Measurements from ENCODE around the gene NSG1. TPM values are rescaled to one million over a fixed set of nuclear protein-coding genes. Genes with fewer than 3 reads are reported as not detected.

Gene NSG1
- total and polyA plus RNA-seq, 2 donors (not counting 1 experiment from before 2014, with no cell fraction given), result 0.17 to 1.1 TPM

Other genes with a start within 250 kb of the NSG1 start
- not detected in 2 replicates for gene OTOP1, start 160.2 kb upstream of the NSG1 start, total RNA-seq
- gene OTOP1, start 160.2 kb upstream of the NSG1 start, polyA plus RNA-seq, result not detected in 2 replicates
- gene TMEM128, start 138.9 kb upstream of the NSG1 start, total RNA-seq, result 21.3 and 26.4 TPM in 2 replicates
- 36.9 and 52.1 TPM in 2 replicates for gene TMEM128, start 138.9 kb upstream of the NSG1 start, polyA plus RNA-seq
- 11.1 and 11.8 TPM in 2 replicates for gene LYAR, start 96.9 kb upstream of the NSG1 start, total RNA-seq
- gene LYAR, start 96.9 kb upstream of the NSG1 start, polyA plus RNA-seq, result 10.1 and 16.1 TPM in 2 replicates
- gene ZBTB49, start 96.9 kb upstream of the NSG1 start, total RNA-seq, result 3.1 and 3.5 TPM in 2 replicates
- gene ZBTB49, start 96.9 kb upstream of the NSG1 start, polyA plus RNA-seq, result 2.1 and 2.8 TPM in 2 replicates
- 22.6 and 27.4 TPM in 2 replicates for gene STX18, start 154.9 kb downstream of the NSG1 start, total RNA-seq
- 28.2 and 32.2 TPM in 2 replicates for gene STX18, start 154.9 kb downstream of the NSG1 start, polyA plus RNA-seq

Measured in fibroblast of lung (primary cell).